A549 (cell line): ENCODE results near the gene S100A11. TPM values are rescaled to one million over a fixed set of nuclear protein-coding genes. Genes with fewer than 3 reads are reported as not detected.

Source experiments
- ATAC-seq, 2 experiments: fragments of 200-7000 bp in 1 of 2; fragments of >200 bp in 1 of 2; cut with Nextera tagmentation in 1 of 2; cut with Tn5 transposase in 1 of 2; 3 replicates each; pipeline versions ENCODE4 v1.8.0 to v1.9.1; 2018 to 2020; ENCODE audit warnings: mild to moderate bottlenecking in 1 of 2, moderate library complexity in 1 of 2
- CTCF ChIA-PET: fragments of 300-600 bp; sonication (Branson Sonifier 250); formaldehyde crosslinking; extraction: SDS; loops from one replicate; lab custom pipeline; 2021; ENCODE audit warnings: antibody characterized with exemption, inconsistent platforms; lab: Yijun Ruan, JAX
- POLR2A ChIA-PET: fragments of 350-600 bp; formaldehyde crosslinking; extraction: SDS; loops from one replicate; lab custom pipeline; 2021; ENCODE audit warnings: antibody characterized with exemption, inconsistent platforms; lab: Yijun Ruan, JAX
- DNase-seq, 2 experiments: peaks; one replicate each; pipeline versions ENCODE4 v3.0.0 to v3.0.0-alpha.2; 2011 to 2016; ENCODE audit warnings: low read depth in 1 of 2, low spot score in 1 of 2
- FAIRE-seq: peaks from 2 replicates; lab custom pipeline; 2011; peaks lifted over from hg19 to GRCh38; lab: Jason Lieb, UNC
- H3K27ac ChIP-seq, 2 experiments: fragments of >200 bp; sonication (Bioruptor Twin); formaldehyde crosslinking; 3 replicates each; pipeline ENCODE4 v1.5.1; 2016 to 2017
- H3K4me1 ChIP-seq: fragments of >200 bp; sonication (Bioruptor Twin); formaldehyde crosslinking; 3 replicates; pipeline ENCODE4 v1.6.1; 2016
- H3K4me2 ChIP-seq: fragments of >200 bp; sonication (Bioruptor Twin); formaldehyde crosslinking; 3 replicates; pipeline ENCODE4 v1.6.1; 2016
- H3K4me3 ChIP-seq: fragments of >200 bp; sonication (Bioruptor Twin); formaldehyde crosslinking; 3 replicates; pipeline ENCODE4 v1.5.1; 2016
- H3K9me3 ChIP-seq: fragments of >200 bp; sonication (Bioruptor Twin); formaldehyde crosslinking; 3 replicates; pipeline ENCODE4 v1.6.1; 2016
- CBX8 ChIP-seq: fragments of 200-600 bp; sonication (generic); IDR thresholded peaks from 2 replicates; pipeline ENCODE4 v1.6.1; 2016
- EHMT2 ChIP-seq: fragments of 200-600 bp; sonication (generic); IDR thresholded peaks from 2 replicates; pipeline ENCODE4 v1.6.1; 2016; ENCODE audit warnings: antibody characterized with exemption, low read depth, mild to moderate bottlenecking, moderate library complexity
- ESRRA ChIP-seq: fragments of 150-350 bp; IDR thresholded peaks from 2 replicates; pipeline ENCODE4 v1.6.1; 2014; ENCODE audit warnings: mild to moderate bottlenecking, low read length, borderline replicate concordance
- HES2 ChIP-seq: fragments of >200 bp; sonication (Bioruptor Twin); formaldehyde crosslinking; IDR thresholded peaks from 2 replicates; pipeline ENCODE4 v1.6.1; 2016
- HMGXB4 ChIP-seq: fragments of 250-450 bp; sonication (Bioruptor Pico); IDR thresholded peaks from 2 replicates; pipeline ENCODE4 v1.5.0; 2021; ENCODE audit warnings: mild to moderate bottlenecking, moderate library complexity, borderline replicate concordance
- HOXA7 ChIP-seq: fragments of 250-450 bp; sonication (Bioruptor Pico); IDR thresholded peaks from 2 replicates; pipeline ENCODE4 v1.5.0; 2020; ENCODE audit warnings: mild to moderate bottlenecking, moderate library complexity
- KDM5A ChIP-seq: fragments of 200-600 bp; sonication (generic); IDR thresholded peaks from 2 replicates; pipeline ENCODE4 v1.6.1; 2016; ENCODE audit warnings: antibody characterized with exemption, mild to moderate bottlenecking
- MAX ChIP-seq: IDR thresholded peaks from 2 replicates; pipeline ENCODE4 v1.6.1; 2012
- NFE2L2 ChIP-seq: fragments of 150-350 bp; conservative IDR thresholded peaks from 2 replicates; pipeline ENCODE4 v1.6.1; 2014; ENCODE audit warnings: low read length
- NPAS2 ChIP-seq: fragments of 250-450 bp; sonication (Bioruptor Pico); IDR thresholded peaks from 2 replicates; pipeline ENCODE4 v1.8.0; 2022; ENCODE audit warnings: mild to moderate bottlenecking, moderate library complexity, borderline replicate concordance
- RAD21 ChIP-seq, 2 experiments: fragments of >200 bp in 1 of 2; sonication (Bioruptor Twin) in 1 of 2; formaldehyde crosslinking in 1 of 2; IDR thresholded peaks in 1 of 2; conservative IDR thresholded peaks in 1 of 2; 2 replicates in 1 of 2; 3 replicates in 1 of 2; pipeline ENCODE4 v1.6.1; 2012 to 2018; ENCODE audit warnings: inconsistent platforms in 1 of 2
- RFX5 ChIP-seq: fragments of 450-650 bp; IDR thresholded peaks from 2 replicates; pipeline ENCODE4 v1.7.1; 2014; ENCODE audit warnings: antibody characterized with exemption, mild to moderate bottlenecking, moderate library complexity
- RNF2 ChIP-seq: fragments of 200-600 bp; sonication (generic); IDR thresholded peaks from 2 replicates; pipeline ENCODE4 v1.6.1; 2016; ENCODE audit warnings: low read depth, mild to moderate bottlenecking, antibody characterized with exemption, moderate library complexity, borderline replicate concordance
- ZSCAN20 ChIP-seq: fragments of 250-450 bp; sonication (Bioruptor Pico); IDR thresholded peaks from 2 replicates; pipeline ENCODE4 v1.8.0; 2022; ENCODE audit warnings: mild to moderate bottlenecking, moderate library complexity
- WGBS: methylation state at CpG from one replicate; pipeline ENCODE4 v1.1.6; 2017; ENCODE audit errors: missing lambda C conversion rate; 5-methylcytosine and 5-hydroxymethylcytosine counted together
- polyA plus RNA-seq, 4 experiments: library from polyadenylated mRNA; depleted of rRNA in 3 of 4; stranded (reverse); fragments of >200 nt; fragmentation: RNase III in 1 of 4; extraction: RNeasy Plus Mini Kit Qiagen cat#74134 plus additional on column Dnase treatment in 1 of 4; gene quantifications; 2 replicates in 3 of 4; 3 replicates in 1 of 4; pipeline ENCODE4 v1.2.3, GENCODE V29; 2011 to 2017

S100A11 gene
- polyA plus RNA-seq, 2 of the 4 experiments (the other 2 are of a cell fraction): 671 to 1,531 TPM

- TF ChIP-seq MAX: no peak
- TF ChIP-seq HES2: no peak
- no peak for TF ChIP-seq ESRRA
- TF ChIP-seq KDM5A: no peak
- TF ChIP-seq CBX8: no peak
Measured at GRCh38 chr1:152039461-152039860, 2.7 kb upstream of the S100A11 start (continued).

GRCh38 chr1:152038871-152039270 lies 2.1 kb upstream of the S100A11 start:
- ChIA-PET POLR2A (interaction anchor here (1.5 kb wide), 1 partner anchor 9 kb away, joined by 6 read pairs; no protein-coding TSS in a partner anchor), CTCF (interaction anchor here (0.9 to 3.4 kb wide), 7 partner anchors 10 to 420 kb away, joined by 3 to 16 read pairs (median 4); no protein-coding TSS in a partner anchor)
- Histone ChIP-seq H3K27ac (no peak overlapping the region), H3K4me3 (no peak overlapping the region), H3K4me1 (peaks cover 11% of the 10 kb centered on the region), H3K4me2 (no peak overlapping the region), H3K9me3 (no peaks in the 10 kb centered on the region)
- no peak for FAIRE-seq
- no peak for DNase-seq
- no peak for ATAC-seq
- TF ChIP-seq RFX5 (no peak), MAX (no peak), NPAS2 (CRISPR knock-in tag) (no peak), RNF2 (no peak)
- 93% methylated on average over 10 of the region's 10 CpGs for WGBS

GRCh38 chr1:152035539-152036266 lies 1.1 kb downstream of the S100A11 start:
- ChIA-PET POLR2A (interaction anchor here (0.6 to 4.5 kb wide), 7 partner anchors 12 to 127 kb away, joined by 3 to 118 read pairs (median 7); partner anchors contain the start of gene THEM4), CTCF (interaction anchor here (0.7 to 5.5 kb wide), 16 partner anchors 12 to 423 kb away, joined by 3 to 68 read pairs (median 8); partner anchors contain the start of gene THEM4)
- peak overlapping the region; percentile 98 to 100 for H3K27ac ChIP-seq
- no peaks in the 10 kb centered on the region for H3K9me3 ChIP-seq
- peak; percentile 42 to 59 for DNase-seq
- peak overlapping the region; percentile 78 for H3K4me3 ChIP-seq
- peak overlapping the region; percentile 99 for H3K4me2 ChIP-seq
- H3K4me1 ChIP-seq: peaks cover 27% of the 10 kb centered on the region
- no peak for FAIRE-seq
- WGBS: under 1% methylated on average over 17 of the region's 17 CpGs
- peak; percentile 51 to 63; a peak in 4 of 6 replicates for ATAC-seq
- TF ChIP-seq HOXA7 (CRISPR knock-in tag) (no peak), HMGXB4 (CRISPR knock-in tag) (0 out of 2 replicates have a peak, but pooled peaks have one; percentile 7), EHMT2 (no peak), NFE2L2 (no peak), ZSCAN20 (CRISPR knock-in tag) (no peak), RAD21 (conservative IDR thresholded peaks at IDR 0.05 in 1 of 2, IDR thresholded peaks at IDR 0.05 in 1 of 2) (no peak)
